Mesenchymal stem cell (in vitro differentiated cells and primary cell): ENCODE data around the gene CDC42BPB.
A peak's percentile ranks its signal among the peaks of the same experiment; 100 is the strongest.

Experiments used
- DNase-seq: peaks from one replicate; pipeline ENCODE4 v3.0.0-alpha.2; 2013
- H2AFZ ChIP-seq: one replicate; pipeline ENCODE4 v1.6.1; 2013; ENCODE audit warnings: low read depth, mild to moderate bottlenecking, control low read depth, inconsistent platforms, low read length, moderate library complexity
- H2AK5ac ChIP-seq: 2 replicates; pipeline ENCODE4 v1.6.1; 2013; ENCODE audit warnings: low read length, moderate library complexity, mild to moderate bottlenecking, inconsistent platforms; ENCODE audit not compliant: severe bottlenecking
- H2BK120ac ChIP-seq: one replicate; pipeline ENCODE4 v1.6.1; 2013; ENCODE audit warnings: low read depth, mild to moderate bottlenecking, inconsistent platforms, low read length, moderate library complexity
- H2BK12ac ChIP-seq, 2 experiments: one replicate each; pipeline ENCODE4 v1.6.1; 2013; ENCODE audit warnings: inconsistent platforms in 2 of 2, low read length in 2 of 2, mild to moderate bottlenecking in 2 of 2, moderate library complexity in 2 of 2, control low read depth in 1 of 2
- H2BK15ac ChIP-seq: one replicate; pipeline ENCODE4 v1.6.1; 2013; ENCODE audit warnings: mild to moderate bottlenecking, low read depth, inconsistent platforms; ENCODE audit not compliant: poor library complexity, severe bottlenecking
- H2BK5ac ChIP-seq: 2 replicates; pipeline ENCODE4 v1.6.1; 2013; ENCODE audit warnings: low read depth, mild to moderate bottlenecking, low read length, control low read depth, inconsistent platforms; ENCODE audit not compliant: poor library complexity, severe bottlenecking
- H3K14ac ChIP-seq, 2 experiments: one replicate each; pipeline ENCODE4 v1.6.1; 2013; ENCODE audit warnings: inconsistent platforms in 2 of 2, low read length in 2 of 2, control low read depth in 1 of 2, mild to moderate bottlenecking in 1 of 2, moderate library complexity in 1 of 2
- H3K18ac ChIP-seq, 2 experiments: one replicate each; pipeline ENCODE4 v1.6.1; 2013; ENCODE audit warnings: inconsistent platforms in 2 of 2, low read length in 2 of 2, control low read depth in 1 of 2, low read depth in 1 of 2, mild to moderate bottlenecking in 1 of 2
- H3K23ac ChIP-seq, 2 experiments: one replicate each; pipeline ENCODE4 v1.6.1; 2013; ENCODE audit warnings: inconsistent platforms in 2 of 2, low read length in 2 of 2, mild to moderate bottlenecking in 2 of 2, moderate library complexity in 2 of 2, control low read depth in 1 of 2
- H3K27ac ChIP-seq: 2 replicates; pipeline ENCODE4 v1.5.1; 2013; ENCODE audit warnings: mild to moderate bottlenecking, moderate library complexity, low read length, control low read depth, inconsistent platforms; ENCODE audit not compliant: poor library complexity, severe bottlenecking
- H3K27me3 ChIP-seq, 2 experiments: 2 replicates each; pipeline versions ENCODE4 v1.6.1 to v1.7.0; 2013; ENCODE audit warnings: low read length in 2 of 2, mild to moderate bottlenecking in 2 of 2, moderate library complexity in 2 of 2, control low read depth in 1 of 2, inconsistent platforms in 1 of 2; ENCODE audit not compliant: control insufficient read depth in 1 of 2, insufficient read depth in 1 of 2
- H3K36me3 ChIP-seq, 2 experiments: 2 replicates each; pipeline versions ENCODE4 v1.6.1 to v1.7.0; 2013; ENCODE audit warnings: low read length in 2 of 2, control low read depth in 1 of 2, inconsistent platforms in 1 of 2, low read depth in 1 of 2, mild to moderate bottlenecking in 1 of 2; ENCODE audit not compliant: insufficient read depth in 2 of 2, control insufficient read depth in 1 of 2
- H3K4ac ChIP-seq, 2 experiments: one replicate each; pipeline ENCODE4 v1.6.1; 2013; ENCODE audit warnings: inconsistent platforms in 2 of 2, low read length in 2 of 2, mild to moderate bottlenecking in 2 of 2, moderate library complexity in 2 of 2, control low read depth in 1 of 2, low read depth in 1 of 2
- H3K4me1 ChIP-seq: 2 replicates; pipeline ENCODE4 v1.6.1; 2013; ENCODE audit warnings: low read depth, low read length, control low read depth; ENCODE audit not compliant: control insufficient read depth, insufficient read depth
- H3K4me2 ChIP-seq: 2 replicates; pipeline ENCODE4 v1.6.1; 2013; ENCODE audit warnings: low read length, mild to moderate bottlenecking, inconsistent platforms; ENCODE audit not compliant: poor library complexity, severe bottlenecking
- H3K4me3 ChIP-seq, 2 experiments: 2 replicates each; pipeline versions ENCODE4 v1.5.1 to v1.7.0; 2013; ENCODE audit warnings: low read length in 2 of 2, mild to moderate bottlenecking in 2 of 2, control low read depth in 1 of 2, low read depth in 1 of 2; ENCODE audit not compliant: insufficient read depth in 1 of 2
- H3K79me1 ChIP-seq: replicated peaks from 2 replicates; pipeline ENCODE4 v1.6.1; 2013; ENCODE audit warnings: mild to moderate bottlenecking, control low read depth, low read length, inconsistent platforms; ENCODE audit not compliant: poor library complexity, severe bottlenecking
- H3K9ac ChIP-seq: 2 replicates; pipeline ENCODE4 v1.7.0; 2013; ENCODE audit warnings: mild to moderate bottlenecking, low read length, moderate library complexity
- H3K9me3 ChIP-seq: 2 replicates; pipeline ENCODE4 v1.7.0; 2013; ENCODE audit warnings: mild to moderate bottlenecking, low read length; ENCODE audit not compliant: control insufficient read depth
- H4K8ac ChIP-seq: one replicate; pipeline ENCODE4 v1.6.1; 2013; ENCODE audit warnings: inconsistent platforms, mild to moderate bottlenecking, low read length, moderate library complexity
- H4K91ac ChIP-seq: one replicate; pipeline ENCODE4 v1.6.1; 2013; ENCODE audit warnings: mild to moderate bottlenecking, low read length, inconsistent platforms
- WGBS: methylation state at CpG from one replicate; pipeline ENCODE4 v1.1.7; 2013; ENCODE audit warnings: mixed read lengths; 5-methylcytosine and 5-hydroxymethylcytosine counted together

Gene CDC42BPB

GRCh38 chr14:103088921-103089320 is 31.6 kb upstream of the CDC42BPB start:
- WGBS: 94% methylated on average over 6 of the region's 6 CpGs
- no peak overlapping the region for H3K9ac ChIP-seq
- H2BK12ac ChIP-seq: no peak overlapping the region
- no peak overlapping the region for H3K14ac ChIP-seq
- H3K79me1 ChIP-seq: no peaks in the 10 kb centered on the region
- peaks cover 17% of the 10 kb centered on the region for H3K4me1 ChIP-seq
- H3K9me3 ChIP-seq: no peaks in the 10 kb centered on the region
- H2BK5ac ChIP-seq: no peak overlapping the region
- H4K8ac ChIP-seq: no peak overlapping the region
- H2BK120ac ChIP-seq: no peak overlapping the region
- H3K4ac ChIP-seq: no peak overlapping the region
- H3K36me3 ChIP-seq: no peaks in the 10 kb centered on the region
- no peak overlapping the region for H2AK5ac ChIP-seq
- no peak overlapping the region for H3K18ac ChIP-seq
- DNase-seq: no peak
- no peak overlapping the region for H3K4me3 ChIP-seq
- no peak overlapping the region for H3K23ac ChIP-seq
- no peak overlapping the region for H2AFZ ChIP-seq
- no peak overlapping the region for H4K91ac ChIP-seq
- H2BK15ac ChIP-seq: no peak overlapping the region
- H3K27me3 ChIP-seq: peaks cover 30 to 42% of the 10 kb centered on the region in 2 experiments
- H3K27ac ChIP-seq: no peak overlapping the region
- no peak overlapping the region for H3K4me2 ChIP-seq

- no peak overlapping the region for H3K23ac ChIP-seq
- H3K14ac ChIP-seq: no peak overlapping the region
- no peak overlapping the region for H2AK5ac ChIP-seq
- no peak overlapping the region for H2BK5ac ChIP-seq
- no peaks in the 10 kb centered on the region for H3K9me3 ChIP-seq
- no peak overlapping the region for H4K91ac ChIP-seq
- H2BK15ac ChIP-seq: no peak overlapping the region
- peaks cover 35 to 49% of the 10 kb centered on the region in 2 experiments for H3K27me3 ChIP-seq
- H3K4me1 ChIP-seq: peaks cover 18% of the 10 kb centered on the region
- DNase-seq: no peak
- no peak overlapping the region for H3K4me3 ChIP-seq
- 72% methylated on average over 13 of the region's 13 CpGs for WGBS
- no peak overlapping the region for H3K18ac ChIP-seq
- no peak overlapping the region for H2AFZ ChIP-seq
- no peak overlapping the region for H2BK12ac ChIP-seq
- H3K36me3 ChIP-seq: no peaks in the 10 kb centered on the region
- H3K79me1 ChIP-seq: no peaks in the 10 kb centered on the region
- no peak overlapping the region for H3K27ac ChIP-seq
- no peak overlapping the region for H2BK120ac ChIP-seq
- no peak overlapping the region for H3K4me2 ChIP-seq
- H3K4ac ChIP-seq: no peak overlapping the region
- H3K9ac ChIP-seq: no peak overlapping the region
- H4K8ac ChIP-seq: no peak overlapping the region
Observed at GRCh38 chr14:103087343-103087835, 30.0 kb upstream of the CDC42BPB start.

GRCh38 chr14:103086771-103087342 is 29.5 kb upstream of the CDC42BPB start:
- H3K9me3 ChIP-seq: no peaks in the 10 kb centered on the region
- H3K27me3 ChIP-seq: peaks cover 40 to 53% of the 10 kb centered on the region in 2 experiments
- no peak overlapping the region for H2BK12ac ChIP-seq
- no peak overlapping the region for H3K4ac ChIP-seq
- no peak overlapping the region for H2BK5ac ChIP-seq
- no peak overlapping the region for H3K23ac ChIP-seq
- H3K14ac ChIP-seq: no peak overlapping the region
- no peak overlapping the region for H2BK120ac ChIP-seq
- H3K9ac ChIP-seq: no peak overlapping the region
- 76% methylated on average over 8 of the region's 8 CpGs for WGBS
- H4K91ac ChIP-seq: no peak overlapping the region
- peaks cover 17% of the 10 kb centered on the region for H3K4me1 ChIP-seq
- H3K27ac ChIP-seq: no peak overlapping the region
- H3K18ac ChIP-seq: no peak overlapping the region
- H3K4me2 ChIP-seq: no peak overlapping the region
- no peak overlapping the region for H2BK15ac ChIP-seq
- no peak overlapping the region for H4K8ac ChIP-seq
- no peak overlapping the region for H2AFZ ChIP-seq
- H3K79me1 ChIP-seq: no peaks in the 10 kb centered on the region
- DNase-seq: no peak
- no peaks in the 10 kb centered on the region for H3K36me3 ChIP-seq
- no peak overlapping the region for H3K4me3 ChIP-seq
- no peak overlapping the region for H2AK5ac ChIP-seq

- H3K4me1 ChIP-seq: peaks cover 6% of the 10 kb centered on the region
- H3K9ac ChIP-seq: no peak overlapping the region
- no peak overlapping the region for H4K91ac ChIP-seq
- H3K27ac ChIP-seq: no peak overlapping the region
- no peak overlapping the region for H2BK15ac ChIP-seq
- no peak for DNase-seq
- no peak overlapping the region for H2BK12ac ChIP-seq
- H3K23ac ChIP-seq: no peak overlapping the region
- H2AFZ ChIP-seq: no peak overlapping the region
- H3K18ac ChIP-seq: no peak overlapping the region
- WGBS: 79% methylated on average over 20 of the region's 24 CpGs
- H3K79me1 ChIP-seq: no peaks in the 10 kb centered on the region
- H2AK5ac ChIP-seq: no peak overlapping the region
- no peak overlapping the region for H2BK5ac ChIP-seq
- H3K4me2 ChIP-seq: no peak overlapping the region
- peaks cover 48 to 58% of the 10 kb centered on the region in 2 experiments for H3K27me3 ChIP-seq
- no peaks in the 10 kb centered on the region for H3K9me3 ChIP-seq
- no peak overlapping the region for H4K8ac ChIP-seq
- no peaks in the 10 kb centered on the region for H3K36me3 ChIP-seq
- no peak overlapping the region for H2BK120ac ChIP-seq
- H3K4me3 ChIP-seq: no peak overlapping the region
- H3K4ac ChIP-seq: no peak overlapping the region
- H3K14ac ChIP-seq: peak overlapping the region in 1 of 2 experiments; percentile 19
Observed at GRCh38 chr14:103085106-103086091, 28.1 kb upstream of the CDC42BPB start.
